ENCODE measurements around the gene MAD2L2.

MAD2L2 gene

GRCh38 chr1:11675325-11675724 lies 5.6 kb downstream of the MAD2L2 start:
- H3K4me3 ChIP-seq (ENCODE audit: control insufficient read depth, low read depth, low read length) = no peak overlapping the region
- no peak for TF ChIP-seq CTCF (IDR thresholded peaks at IDR 0.05; ENCODE audit: control insufficient read depth, insufficient read depth, low read depth, low read length, missing control alignments)

GRCh38 chr1:11674488-11674887 lies 6.5 kb downstream of the MAD2L2 start:
- no peak overlapping the region for H3K4me3 ChIP-seq (ENCODE audit: control insufficient read depth, low read depth, low read length)
- no peak for TF ChIP-seq CTCF (IDR thresholded peaks at IDR 0.05; ENCODE audit: control insufficient read depth, insufficient read depth, low read depth, low read length, missing control alignments)
- no peak for DNase-seq (ENCODE audit: low read depth)

More at GRCh38 chr1:11675325-11675724, 5.6 kb downstream of the MAD2L2 start:
- DNase-seq (ENCODE audit: low read depth) = no peak

- no peak overlapping the region for H3K4me3 ChIP-seq (ENCODE audit: control insufficient read depth, low read depth, low read length)
- DNase-seq (ENCODE audit: low read depth) = no peak
- no peak for TF ChIP-seq CTCF (IDR thresholded peaks at IDR 0.05; ENCODE audit: control insufficient read depth, insufficient read depth, low read depth, low read length, missing control alignments)
These were observed 7.7 kb downstream of the MAD2L2 start for GRCh38 chr1:11673089-11673769.

- TF ChIP-seq CTCF (IDR thresholded peaks at IDR 0.05; ENCODE audit: control insufficient read depth, insufficient read depth, low read depth, low read length, missing control alignments) = no peak
These were observed 9.2 kb downstream of the MAD2L2 start for GRCh38 chr1:11671544-11672286.

GRCh38 chr1:11671205-11671543 lies 9.8 kb downstream of the MAD2L2 start:
- H3K4me3 ChIP-seq (ENCODE audit: control insufficient read depth, low read depth, low read length) = no peak overlapping the region
- TF ChIP-seq CTCF (IDR thresholded peaks at IDR 0.05; ENCODE audit: control insufficient read depth, insufficient read depth, low read depth, low read length, missing control alignments) = no peak
- no peak for DNase-seq (ENCODE audit: low read depth)

More at GRCh38 chr1:11671544-11672286, 9.2 kb downstream of the MAD2L2 start:
- no peak overlapping the region for H3K4me3 ChIP-seq (ENCODE audit: control insufficient read depth, low read depth, low read length)
- DNase-seq (ENCODE audit: low read depth) = no peak

- TF ChIP-seq CTCF (IDR thresholded peaks at IDR 0.05; ENCODE audit: control insufficient read depth, insufficient read depth, low read depth, low read length, missing control alignments) = no peak
- no peak for DNase-seq (ENCODE audit: low read depth)
- no peak overlapping the region for H3K4me3 ChIP-seq (ENCODE audit: control insufficient read depth, low read depth, low read length)
These were observed 10.2 kb downstream of the MAD2L2 start for GRCh38 chr1:11670747-11671146.
